Epithelial cell of prostate (primary cell): ENCODE measurements around the gene SEC16A.
"Not testable (repeated sequence)": the region's sequence is repeated elsewhere in the genome, so short reads cannot be mapped to it uniquely, and the experiment has no call there.

Experiments used
- DNase-seq: peaks from one replicate; pipeline ENCODE4 v3.0.0-alpha.2; 2011; ENCODE audit warnings: low read depth, low spot score
- H3K27ac ChIP-seq: fragments of 450-650 bp; 2 replicates; pipeline ENCODE4 v1.5.1; 2017; ENCODE audit warnings: mild to moderate bottlenecking

Gene SEC16A

GRCh38 chr9:136429683-136430491 is 53.0 kb downstream of the SEC16A start:
- DNase-seq: no peak

DNA sequence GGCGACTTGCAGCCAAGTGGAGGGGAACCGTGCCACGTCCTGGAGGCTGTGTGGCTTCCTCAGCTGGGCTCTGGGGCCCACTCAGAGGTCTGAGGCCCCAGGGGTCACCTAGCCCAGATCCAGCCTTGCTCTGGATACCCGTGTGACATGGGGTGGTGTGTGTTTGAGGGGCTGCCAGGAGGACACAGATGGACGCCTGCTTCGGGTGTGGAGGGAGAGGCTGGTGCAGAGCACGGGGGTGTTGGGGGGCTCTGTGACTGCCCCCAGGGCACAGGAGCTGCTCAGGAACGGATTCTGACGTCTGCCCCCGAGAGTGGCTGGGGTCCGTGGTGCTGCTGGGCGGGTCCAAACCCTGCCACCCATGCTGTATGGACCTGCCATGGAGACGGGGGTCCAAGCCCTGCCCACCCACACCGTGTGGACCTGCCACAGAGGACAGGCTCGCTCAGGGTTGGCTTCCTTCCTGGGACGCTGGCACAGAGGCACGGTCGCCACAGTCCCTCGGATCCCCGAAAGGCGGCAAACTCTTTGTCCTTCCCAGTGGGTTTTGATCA is 53.7 kb downstream of the SEC16A start:
- DNase-seq: no peak
- H3K27ac ChIP-seq: no peak overlapping the region

More at GRCh38 chr9:136429683-136430491, 53.0 kb downstream of the SEC16A start:
- H3K27ac ChIP-seq: no peak overlapping the region

DNA sequence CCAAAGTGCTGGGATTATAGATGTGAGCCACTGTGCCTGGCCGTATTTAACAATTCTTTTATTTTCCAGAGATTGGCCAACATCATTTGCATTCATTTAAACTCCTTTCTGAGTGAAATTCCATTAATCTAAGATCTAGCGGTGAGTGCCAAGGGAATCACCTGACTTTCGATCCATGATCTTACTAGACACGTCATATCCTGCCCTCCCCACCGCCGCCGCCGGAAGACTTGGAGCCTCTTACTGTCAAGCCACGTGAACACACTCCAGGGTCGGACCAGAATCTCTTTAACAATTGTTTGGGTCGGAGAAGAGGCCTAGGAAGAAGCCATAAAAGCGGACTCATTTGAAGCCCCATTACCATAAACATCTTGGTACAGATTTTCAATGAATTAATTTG is 56.1 kb downstream of the SEC16A start:
- no peak for DNase-seq
- no peak overlapping the region for H3K27ac ChIP-seq

GRCh38 chr9:136425367-136425766 is 57.5 kb downstream of the SEC16A start:
- H3K27ac ChIP-seq, DNase-seq: not testable (repeated sequence)

DNA sequence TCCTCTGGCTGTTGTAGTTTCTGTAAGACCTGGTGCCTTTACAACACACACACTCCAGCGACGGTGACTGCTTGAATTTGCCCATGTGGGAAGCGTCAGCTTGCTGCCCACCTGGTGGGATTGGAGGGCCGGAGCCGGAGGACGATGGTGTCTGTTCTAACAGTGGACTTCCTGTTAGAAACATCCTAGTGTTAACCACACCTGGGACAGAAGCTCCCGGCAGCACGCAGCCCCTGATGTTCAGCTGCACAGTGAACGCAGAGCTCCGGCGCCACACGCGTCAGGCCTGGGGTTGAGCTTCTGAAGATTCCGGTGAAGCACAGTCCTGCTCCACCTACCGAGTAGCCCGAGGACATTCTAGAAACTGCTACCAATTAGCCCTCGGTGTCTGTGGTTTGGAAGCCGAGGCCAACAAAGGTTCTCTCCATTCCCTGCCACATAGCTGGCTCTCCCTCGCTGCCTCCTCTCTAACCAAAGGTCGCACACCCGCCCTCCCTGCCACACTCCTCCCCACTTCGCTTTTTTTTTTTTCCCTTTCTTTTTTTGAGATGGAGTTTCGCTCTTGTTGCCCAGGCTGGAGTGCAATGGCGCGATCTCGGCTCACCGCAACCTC is 58.0 kb downstream of the SEC16A start:
- no peak for DNase-seq
- H3K27ac ChIP-seq: no peak overlapping the region

- no peak overlapping the region for H3K27ac ChIP-seq
- DNase-seq: no peak
These were observed 59.3 kb downstream of the SEC16A start for GRCh38 chr9:136423432-136424146.

DNA sequence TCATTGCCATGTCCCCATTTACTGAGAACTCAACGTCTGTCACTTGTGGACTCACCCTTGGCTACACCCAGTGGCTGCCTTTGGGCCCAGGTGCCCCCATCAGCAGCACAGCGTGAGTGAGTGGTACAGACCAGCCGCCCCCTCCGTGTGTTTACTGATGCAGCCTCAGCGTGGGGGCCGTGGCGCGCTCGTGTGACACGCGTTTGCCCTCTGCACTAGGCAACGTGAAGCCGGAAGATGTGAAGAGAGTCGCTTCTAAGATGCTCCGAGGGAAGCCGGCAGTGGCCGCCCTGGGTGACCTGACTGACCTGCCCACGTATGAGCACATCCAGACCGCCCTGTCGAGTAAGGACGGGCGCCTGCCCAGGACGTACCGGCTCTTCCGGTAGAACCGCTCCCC is 60.0 kb downstream of the SEC16A start:
- H3K27ac ChIP-seq: no peak overlapping the region
- DNase-seq: no peak

DNA sequence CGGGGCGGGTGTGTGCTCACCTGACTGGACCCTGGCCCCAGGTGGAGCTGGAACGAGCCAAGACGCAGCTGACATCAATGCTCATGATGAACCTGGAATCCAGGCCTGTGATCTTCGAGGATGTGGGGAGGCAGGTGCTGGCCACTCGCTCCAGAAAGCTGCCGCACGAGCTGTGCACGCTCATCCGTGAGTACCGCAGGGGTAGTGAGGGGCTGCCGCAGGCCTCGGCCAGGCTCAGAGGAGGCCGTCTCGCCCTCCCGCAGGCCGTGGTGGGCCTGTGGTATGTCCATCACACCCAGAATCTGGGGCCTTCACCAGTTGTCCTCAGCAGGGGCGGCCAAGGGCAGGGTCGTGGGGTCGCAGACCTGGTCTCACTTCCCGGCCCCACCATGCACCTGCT is 61.0 kb downstream of the SEC16A start:
- H3K27ac ChIP-seq: no peak overlapping the region
- DNase-seq: no peak

GRCh38 chr9:136419092-136419420 is 63.8 kb downstream of the SEC16A start:
- no peak for DNase-seq
- H3K27ac ChIP-seq: no peak overlapping the region

- DNase-seq: no peak
- H3K27ac ChIP-seq: no peak overlapping the region
These were observed 64.4 kb downstream of the SEC16A start for GRCh38 chr9:136418182-136419091.

DNA sequence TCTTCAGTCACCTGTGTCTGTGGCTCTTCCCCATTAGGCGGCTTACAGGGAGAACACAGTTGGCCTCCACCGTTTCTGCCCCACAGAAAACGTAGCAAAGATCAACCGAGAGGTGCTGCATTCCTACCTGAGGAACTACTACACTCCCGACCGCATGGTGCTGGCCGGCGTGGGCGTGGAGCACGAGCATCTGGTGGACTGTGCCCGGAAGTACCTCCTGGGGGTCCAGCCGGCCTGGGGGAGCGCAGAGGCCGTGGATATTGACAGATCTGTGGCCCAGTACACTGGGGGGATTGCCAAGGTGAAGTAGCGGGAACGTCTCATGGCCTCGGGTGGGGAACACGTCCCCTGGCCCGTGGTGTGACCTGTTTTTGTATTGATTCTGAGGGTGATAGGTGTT is 65.9 kb downstream of the SEC16A start:
- no peak overlapping the region for H3K27ac ChIP-seq
- no peak for DNase-seq

DNA sequence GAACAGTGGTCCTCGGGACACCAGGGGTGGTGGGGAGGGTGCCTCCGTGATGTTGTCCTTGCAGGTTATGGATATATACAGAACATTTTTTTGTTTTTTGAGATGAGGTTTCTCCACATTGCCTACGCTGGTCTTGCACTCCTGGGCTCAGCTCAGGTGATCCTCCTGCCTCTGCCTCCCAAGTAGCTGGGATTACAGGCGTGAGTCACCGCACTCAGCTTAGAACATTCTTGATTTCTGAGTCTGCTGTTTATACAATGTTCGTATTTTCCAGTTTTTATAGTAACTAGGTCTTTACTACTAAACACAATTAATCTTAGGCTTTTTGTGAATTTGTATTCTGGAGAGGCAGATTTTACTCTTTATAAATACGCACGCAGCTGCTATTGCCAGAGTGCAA is 66.4 kb downstream of the SEC16A start:
- DNase-seq: no peak
- no peak overlapping the region for H3K27ac ChIP-seq

- H3K27ac ChIP-seq: no peak overlapping the region
- no peak for DNase-seq
These were observed 69.9 kb downstream of the SEC16A start for GRCh38 chr9:136412962-136413361.

DNA sequence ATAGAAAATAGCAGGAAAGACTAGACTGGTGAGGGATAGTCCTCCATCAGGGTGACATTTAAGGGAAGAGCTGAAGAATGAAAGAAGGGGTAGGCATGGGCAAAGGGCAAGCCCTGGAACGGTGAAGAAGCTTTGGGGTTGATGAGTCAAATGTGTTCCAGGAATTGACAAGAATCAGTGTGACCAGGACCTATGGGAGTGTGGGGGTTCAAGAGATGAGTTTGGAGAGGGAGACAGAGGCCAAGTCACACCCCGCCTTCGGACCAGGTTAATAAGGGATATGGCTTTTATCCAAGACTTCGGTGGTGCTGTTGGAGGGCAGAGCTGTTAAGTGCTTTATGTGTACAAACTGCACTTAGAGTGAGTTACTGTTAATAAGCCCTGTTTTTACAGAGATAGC is 71.5 kb downstream of the SEC16A start:
- peak overlapping the region; percentile 59 for H3K27ac ChIP-seq
- no peak for DNase-seq

- peak within 1 kb of the TSS; percentile 59 for H3K27ac ChIP-seq
- DNase-seq: peak; percentile 22
These were observed 72.1 kb downstream of the SEC16A start, which contains the start of the genes ENTR1 and PMPCA for GRCh38 chr9:136410500-136411287. ENTR1 (minus strand) TSS chr9:136410614; CDS start chr9:136410397, 217 bp downstream. PMPCA (plus strand) TSS chr9:136410658; CDS start chr9:136410669, 11 bp downstream.

GRCh38 chr9:136409557-136410455 is 73.0 kb downstream of the SEC16A start:
- no peak for DNase-seq

GRCh38 chr9:136407911-136408310 is 74.9 kb downstream of the SEC16A start:
- DNase-seq: no peak

More at GRCh38 chr9:136409557-136410455, 73.0 kb downstream of the SEC16A start:
- peak overlapping the region; percentile 59 for H3K27ac ChIP-seq

GRCh38 chr9:136407061-136407460 is 75.8 kb downstream of the SEC16A start:
- H3K27ac ChIP-seq, DNase-seq: not testable (repeated sequence)

More at GRCh38 chr9:136407911-136408310, 74.9 kb downstream of the SEC16A start:
- H3K27ac ChIP-seq: no peak overlapping the region
